Nephron (organoid): ENCODE results near the gene MED28.

ENCODE experiments used
- H3K27ac Mint-ChIP-seq, 3 experiments: 2 replicates each; pipeline ENCODE4 v1.8.0; 2020; ENCODE audit warnings: mixed read lengths in 3 of 3, mild to moderate bottlenecking in 2 of 3, moderate library complexity in 1 of 3
- H3K27me3 Mint-ChIP-seq: 2 replicates; pipeline ENCODE4 v1.8.0; 2021; ENCODE audit warnings: low read depth, mild to moderate bottlenecking, moderate library complexity, mixed read lengths
- H3K36me3 Mint-ChIP-seq: 2 replicates; pipeline ENCODE4 v1.8.0; 2020; ENCODE audit warnings: low read depth, mixed read lengths
- H3K4me1 Mint-ChIP-seq: 2 replicates; pipeline ENCODE4 v1.8.0; 2020; ENCODE audit warnings: mixed read lengths
- H3K4me3 Mint-ChIP-seq, 3 experiments: 2 replicates each; pipeline ENCODE4 v1.8.0; 2020; ENCODE audit warnings: mild to moderate bottlenecking in 3 of 3, mixed read lengths in 3 of 3, moderate library complexity in 2 of 3
- H3K9me3 Mint-ChIP-seq: 2 replicates; pipeline ENCODE4 v1.8.0; 2020; ENCODE audit warnings: mixed read lengths
- TF ChIP-seq, protein P1 (sequence below), 3 experiments: fragments of 200-600 bp; sonication (generic); IDR thresholded peaks; one replicate each; pipeline ENCODE4 v1.5.0; 2021; ENCODE audit warnings: antibody characterized with exemption in 3 of 3; ENCODE audit not compliant: unreplicated experiment in 3 of 3

Gene MED28

DNA sequence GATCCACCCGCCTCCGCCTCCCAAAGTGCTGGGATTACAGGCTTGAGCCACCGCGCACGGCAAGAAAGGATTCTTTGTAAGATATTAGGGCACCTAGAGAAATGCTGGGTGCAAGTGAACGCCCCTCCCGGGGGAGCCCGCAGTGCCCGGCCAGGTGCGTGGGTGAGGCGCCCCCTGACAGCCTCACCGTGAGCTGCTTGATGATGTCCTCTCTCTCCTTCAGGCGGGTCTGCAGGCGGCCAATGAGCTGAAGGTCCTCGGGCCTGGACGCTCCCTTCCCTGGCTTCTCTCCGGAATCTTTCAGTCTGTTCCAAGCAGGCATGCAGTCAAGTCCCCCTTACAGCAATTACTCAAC lies 21.9 kb downstream of the MED28 start:
- TF ChIP-seq, protein P1, sequence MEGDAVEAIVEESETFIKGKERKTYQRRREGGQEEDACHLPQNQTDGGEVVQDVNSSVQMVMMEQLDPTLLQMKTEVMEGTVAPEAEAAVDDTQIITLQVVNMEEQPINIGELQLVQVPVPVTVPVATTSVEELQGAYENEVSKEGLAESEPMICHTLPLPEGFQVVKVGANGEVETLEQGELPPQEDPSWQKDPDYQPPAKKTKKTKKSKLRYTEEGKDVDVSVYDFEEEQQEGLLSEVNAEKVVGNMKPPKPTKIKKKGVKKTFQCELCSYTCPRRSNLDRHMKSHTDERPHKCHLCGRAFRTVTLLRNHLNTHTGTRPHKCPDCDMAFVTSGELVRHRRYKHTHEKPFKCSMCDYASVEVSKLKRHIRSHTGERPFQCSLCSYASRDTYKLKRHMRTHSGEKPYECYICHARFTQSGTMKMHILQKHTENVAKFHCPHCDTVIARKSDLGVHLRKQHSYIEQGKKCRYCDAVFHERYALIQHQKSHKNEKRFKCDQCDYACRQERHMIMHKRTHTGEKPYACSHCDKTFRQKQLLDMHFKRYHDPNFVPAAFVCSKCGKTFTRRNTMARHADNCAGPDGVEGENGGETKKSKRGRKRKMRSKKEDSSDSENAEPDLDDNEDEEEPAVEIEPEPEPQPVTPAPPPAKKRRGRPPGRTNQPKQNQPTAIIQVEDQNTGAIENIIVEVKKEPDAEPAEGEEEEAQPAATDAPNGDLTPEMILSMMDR (IDR thresholded peaks at IDR 0.05; ENCODE audit: unreplicated experiment in 3 of 3): no peak
- Mint-ChIP-seq H3K9me3 (no peaks in the 10 kb centered on the region), H3K36me3 (peaks cover 41% of the 10 kb centered on the region), H3K4me3 (no peak overlapping the region), H3K27me3 (no peaks in the 10 kb centered on the region), H3K27ac (no peak overlapping the region), H3K4me1 (no peaks in the 10 kb centered on the region)

DNA sequence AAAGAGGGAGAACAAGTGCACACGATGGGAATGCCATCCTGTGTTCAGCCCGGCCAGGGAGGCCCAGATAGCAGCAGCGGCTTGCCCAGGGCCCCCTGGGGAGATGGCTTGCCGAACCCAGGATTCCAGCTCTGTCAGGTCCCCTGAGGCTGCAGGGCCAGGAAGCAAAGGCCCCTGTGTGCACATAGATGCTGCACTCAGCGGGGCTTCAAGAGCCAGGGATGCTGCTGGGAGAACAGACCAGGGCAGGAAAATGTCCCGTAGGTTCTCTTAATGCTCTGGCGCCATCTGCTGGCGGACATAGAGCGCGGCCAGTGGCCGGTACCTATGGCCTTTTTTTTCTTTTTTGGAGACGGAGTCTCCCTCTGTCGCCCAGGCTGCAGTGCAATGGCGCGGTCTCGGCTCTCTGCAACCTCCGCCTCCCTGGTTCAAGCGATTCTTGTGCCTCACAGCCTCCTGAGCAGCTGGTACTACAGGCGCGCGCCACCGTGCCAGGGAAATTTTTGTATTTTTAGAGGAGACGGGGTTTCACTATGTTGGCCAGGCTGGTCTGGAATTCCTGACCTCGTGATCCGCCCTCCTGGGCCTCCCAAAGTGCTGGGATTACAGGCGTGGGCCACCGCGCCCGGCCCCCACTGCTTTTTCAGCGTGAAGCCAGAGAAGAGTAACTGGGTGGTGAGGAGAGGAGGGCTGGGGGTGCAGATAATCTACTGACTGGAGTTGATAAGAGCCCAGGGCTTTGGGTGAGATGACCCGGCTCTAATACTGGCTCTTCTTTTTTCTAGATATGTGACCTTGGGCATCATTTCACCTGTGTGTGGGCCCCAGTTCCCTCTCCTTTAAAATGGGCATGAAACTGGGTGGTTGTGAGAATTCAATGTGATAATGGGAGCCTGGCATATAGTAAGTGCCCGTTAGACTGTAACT lies 22.5 kb downstream of the MED28 start:
- H3K4me3 Mint-ChIP-seq: no peak overlapping the region
- no peaks in the 10 kb centered on the region for H3K4me1 Mint-ChIP-seq
- H3K36me3 Mint-ChIP-seq: peaks cover 37% of the 10 kb centered on the region
- no peaks in the 10 kb centered on the region for H3K27me3 Mint-ChIP-seq
- no peak overlapping the region for H3K27ac Mint-ChIP-seq
- H3K9me3 Mint-ChIP-seq: no peaks in the 10 kb centered on the region
- TF ChIP-seq, protein P1 (IDR thresholded peaks at IDR 0.05; ENCODE audit: unreplicated experiment in 3 of 3): peak; percentile 80 to 88 (median 84)

DNA sequence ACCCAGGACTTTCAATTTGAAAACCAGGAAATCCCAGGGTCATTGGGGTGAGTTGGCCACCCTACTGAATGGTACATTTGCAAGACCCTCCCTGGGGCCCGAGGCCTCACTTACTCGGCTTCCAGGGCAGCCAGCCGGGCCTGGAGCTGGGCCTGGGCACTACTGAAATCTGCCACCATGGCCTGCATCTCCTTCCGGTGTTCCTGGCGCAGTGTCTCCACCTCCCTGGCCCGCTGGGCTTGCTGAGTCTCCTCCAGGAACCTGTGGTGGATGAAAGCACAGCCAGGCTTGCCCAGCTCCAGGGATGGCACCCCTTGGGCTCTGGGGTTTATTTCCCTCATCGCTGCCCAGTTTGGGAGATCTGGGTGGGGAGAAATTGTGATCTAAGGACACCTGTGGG lies 24.7 kb downstream of the MED28 start:
- Mint-ChIP-seq H3K27me3 (no peaks in the 10 kb centered on the region), H3K9me3 (peaks cover 13% of the 10 kb centered on the region), H3K4me1 (no peaks in the 10 kb centered on the region), H3K4me3 (no peak overlapping the region), H3K27ac (no peak overlapping the region), H3K36me3 (peaks cover 37% of the 10 kb centered on the region)
- TF ChIP-seq, protein P1 (IDR thresholded peaks at IDR 0.05; ENCODE audit: unreplicated experiment in 3 of 3): no peak

DNA sequence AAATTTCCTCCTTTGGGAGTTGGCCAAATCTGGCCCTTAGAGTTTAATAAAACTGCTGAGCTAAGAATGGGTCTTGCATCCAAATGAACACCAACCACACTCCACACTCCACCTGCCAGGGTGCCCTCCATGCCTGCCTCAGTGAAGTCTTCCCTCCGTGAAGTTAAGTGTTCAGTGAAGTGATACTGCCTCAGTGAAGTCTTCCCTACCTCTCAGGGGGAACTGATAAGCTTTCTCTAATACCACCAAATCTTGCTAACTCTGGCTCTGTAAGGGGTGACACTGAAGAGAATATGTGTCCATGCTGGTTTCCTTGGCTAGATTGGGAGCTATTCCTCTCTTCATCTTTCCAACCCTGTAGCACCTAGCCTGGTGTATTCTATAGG lies 27.9 kb downstream of the MED28 start:
- Mint-ChIP-seq H3K27me3 (peaks cover 3% of the 10 kb centered on the region), H3K27ac (no peak overlapping the region), H3K36me3 (peaks cover 34% of the 10 kb centered on the region), H3K9me3 (peaks cover 23% of the 10 kb centered on the region), H3K4me1 (no peaks in the 10 kb centered on the region), H3K4me3 (no peak overlapping the region)
- TF ChIP-seq, protein P1 (IDR thresholded peaks at IDR 0.05; ENCODE audit: unreplicated experiment in 3 of 3): no peak

DNA sequence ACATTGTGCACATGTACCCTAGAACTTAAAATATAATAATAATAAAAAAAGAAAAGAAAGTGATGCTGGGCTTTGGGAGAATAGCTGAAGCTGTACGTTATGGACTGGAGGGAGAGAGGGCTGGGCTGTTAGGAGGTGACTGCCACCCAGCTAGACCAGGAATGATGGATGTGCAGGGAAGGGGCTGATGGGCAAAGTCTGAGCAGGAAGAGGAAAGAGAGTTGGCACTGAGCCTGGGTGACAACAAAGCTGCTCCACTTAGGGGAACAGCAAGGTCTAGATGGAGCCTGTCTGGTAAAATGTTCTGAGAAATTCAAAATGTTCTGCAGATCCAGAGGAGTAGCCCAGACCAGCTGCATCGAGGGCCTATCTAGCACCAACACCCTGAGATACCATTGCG lies 32.3 kb downstream of the MED28 start:
- Mint-ChIP-seq H3K27ac (no peak overlapping the region), H3K27me3 (peaks cover 3% of the 10 kb centered on the region), H3K4me3 (no peak overlapping the region), H3K36me3 (peaks cover 21% of the 10 kb centered on the region), H3K4me1 (no peaks in the 10 kb centered on the region), H3K9me3 (peaks cover 23% of the 10 kb centered on the region)
- TF ChIP-seq, protein P1 (IDR thresholded peaks at IDR 0.05; ENCODE audit: unreplicated experiment in 3 of 3): no peak
